Esophagus mucosa (tissue), 1 donor: Measurements from ENCODE around the gene KLF15. TPM values are rescaled to one million over a fixed set of nuclear protein-coding genes. Genes with fewer than 3 reads are reported as not detected.

ENCODE experiments used
- ATAC-seq: fragments of 200-7000 bp; cut with Tn5 transposase; one replicate; pipeline ENCODE4 v1.9.1; 2020
- total RNA-seq: library from RNA; stranded (reverse); gene quantifications from one replicate; pipeline ENCODE4 v1.2.4, GENCODE V29; 2023
- donor health status: DM: yes; HTN: yes; CAD: no.

Gene KLF15
- total RNA-seq, 1 donor from 2014 or later, result 0.60 TPM

DNA sequence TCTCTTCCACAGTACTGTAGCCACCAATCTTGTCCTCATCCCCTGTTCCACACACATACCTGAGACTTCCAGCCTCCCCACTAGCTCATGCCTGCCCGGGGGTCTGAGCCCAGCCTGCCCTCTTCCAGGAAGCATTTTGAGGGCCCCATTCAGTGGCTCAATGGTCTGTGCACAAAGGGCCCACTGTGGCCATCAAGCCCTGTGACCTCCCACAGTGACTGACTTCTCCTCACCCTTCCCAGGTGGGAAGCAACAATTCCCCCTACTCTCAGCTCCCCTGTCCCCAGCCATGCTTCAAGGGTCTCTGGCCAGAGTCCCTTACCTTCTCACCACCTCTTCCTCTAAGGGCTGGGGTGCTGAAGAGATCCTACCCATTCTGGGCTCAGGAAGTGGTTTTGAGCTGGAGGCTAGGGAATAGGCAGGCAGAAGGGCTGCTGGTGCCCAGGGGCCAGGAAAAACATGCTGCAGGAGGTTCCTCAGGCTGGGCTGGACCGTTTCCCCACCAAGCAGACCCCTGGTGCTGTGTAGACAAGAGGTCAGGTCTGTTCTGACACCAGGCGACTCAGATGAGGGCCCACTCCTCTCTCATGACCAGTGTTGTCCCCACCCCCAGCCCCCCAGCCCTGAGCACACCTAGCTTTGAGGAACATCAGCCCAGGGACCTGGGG lies 3.0 kb upstream of the KLF15 start:
- no peak for ATAC-seq

GRCh38 chr3:126358816-126359181 lies 1.6 kb upstream of the KLF15 start:
- ATAC-seq, result no peak

DNA sequence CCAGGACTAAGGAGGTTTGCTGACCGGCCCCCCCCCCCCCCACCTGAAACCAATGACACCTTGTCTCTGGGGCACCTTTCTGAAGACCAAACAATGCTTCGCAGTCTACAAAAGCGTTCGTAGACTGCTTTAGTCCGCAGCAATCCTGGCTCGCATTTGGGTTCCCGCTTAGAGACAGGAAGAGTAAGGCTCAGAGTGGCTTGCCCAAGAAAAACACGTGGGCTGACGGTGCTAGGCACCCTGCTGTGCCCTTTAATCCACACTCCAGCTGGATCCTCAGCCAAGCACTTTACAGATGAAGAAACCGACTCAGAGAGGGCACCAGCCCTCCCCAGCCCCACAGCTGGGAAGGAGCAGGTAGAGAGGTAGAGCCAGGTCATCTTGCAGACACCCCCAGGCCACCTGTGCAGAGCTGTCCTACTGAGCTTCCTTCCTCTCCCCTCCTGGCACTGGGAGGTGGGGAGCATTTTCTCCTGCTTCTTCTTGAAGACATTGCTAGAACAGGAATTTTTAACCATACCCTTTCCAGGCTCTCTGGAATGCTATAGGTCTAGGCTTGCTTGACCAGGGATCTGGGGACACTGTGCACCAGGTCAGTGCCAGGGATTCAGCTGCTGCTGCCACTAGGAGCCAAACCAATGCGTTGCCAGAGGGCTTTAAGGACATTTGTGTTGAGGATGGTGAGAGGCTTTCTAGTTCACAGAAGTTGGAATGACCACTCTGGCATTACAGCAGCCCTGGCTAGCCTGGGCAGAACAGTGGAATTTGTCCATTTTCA lies 1.0 kb upstream of the KLF15 start:
- ATAC-seq, result no peak

- ATAC-seq, result no peak
Observed at GRCh38 chr3:126356373-126357264, 589 bp downstream of the KLF15 start.

DNA sequence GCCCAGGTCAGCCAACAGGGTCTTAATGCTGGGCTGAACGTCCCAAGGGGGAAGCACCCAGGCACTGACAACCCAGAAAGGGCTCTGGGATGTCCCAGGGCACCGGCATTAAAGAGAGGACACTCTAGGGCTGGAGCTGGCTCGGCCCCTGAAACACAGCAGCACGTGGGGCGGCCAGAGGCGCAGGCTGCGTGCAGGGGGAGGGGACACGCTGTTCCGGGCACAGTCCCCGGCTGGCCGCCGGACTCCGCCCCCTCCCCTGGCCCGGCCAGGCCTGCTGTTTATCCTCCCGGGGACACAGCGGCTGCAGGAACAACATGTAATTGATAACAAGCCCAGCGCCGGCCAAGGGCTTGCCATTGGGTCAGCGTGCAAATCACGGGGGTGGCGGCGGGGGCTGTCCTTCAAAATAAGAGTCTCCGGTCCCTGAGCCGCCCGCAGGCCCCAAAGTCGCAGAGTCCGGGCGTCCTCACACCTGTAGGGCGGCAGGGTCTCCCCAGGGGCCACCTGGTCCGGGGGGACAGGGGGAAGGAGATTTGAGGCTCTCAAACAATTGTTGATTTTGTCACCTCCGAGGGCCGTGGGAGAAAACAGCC lies 1.3 kb downstream of the KLF15 start:
- peak; percentile 49 for ATAC-seq

GRCh38 chr3:126355251-126355650 lies 2.0 kb downstream of the KLF15 start:
- no peak for ATAC-seq

DNA sequence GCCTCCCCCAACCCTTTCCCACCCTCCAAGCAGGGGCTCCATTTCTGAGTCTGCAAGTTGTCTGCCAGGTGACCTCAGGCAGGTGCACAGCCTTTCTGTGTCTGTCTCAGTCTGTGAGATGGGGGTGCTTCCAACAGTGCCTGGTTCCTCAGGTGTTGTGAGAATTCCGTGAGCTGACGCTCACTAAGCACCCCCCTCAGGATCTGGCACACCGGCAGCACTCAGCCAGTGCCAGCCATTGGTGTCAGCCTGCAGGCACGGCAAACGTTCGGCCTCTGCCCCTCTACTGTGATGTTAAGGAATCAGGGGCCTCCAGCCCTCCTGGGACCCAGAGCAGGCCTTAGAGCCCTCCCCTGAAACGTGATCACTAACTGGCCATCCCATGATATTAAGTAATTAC lies 2.4 kb downstream of the KLF15 start:
- ATAC-seq, result no peak

DNA sequence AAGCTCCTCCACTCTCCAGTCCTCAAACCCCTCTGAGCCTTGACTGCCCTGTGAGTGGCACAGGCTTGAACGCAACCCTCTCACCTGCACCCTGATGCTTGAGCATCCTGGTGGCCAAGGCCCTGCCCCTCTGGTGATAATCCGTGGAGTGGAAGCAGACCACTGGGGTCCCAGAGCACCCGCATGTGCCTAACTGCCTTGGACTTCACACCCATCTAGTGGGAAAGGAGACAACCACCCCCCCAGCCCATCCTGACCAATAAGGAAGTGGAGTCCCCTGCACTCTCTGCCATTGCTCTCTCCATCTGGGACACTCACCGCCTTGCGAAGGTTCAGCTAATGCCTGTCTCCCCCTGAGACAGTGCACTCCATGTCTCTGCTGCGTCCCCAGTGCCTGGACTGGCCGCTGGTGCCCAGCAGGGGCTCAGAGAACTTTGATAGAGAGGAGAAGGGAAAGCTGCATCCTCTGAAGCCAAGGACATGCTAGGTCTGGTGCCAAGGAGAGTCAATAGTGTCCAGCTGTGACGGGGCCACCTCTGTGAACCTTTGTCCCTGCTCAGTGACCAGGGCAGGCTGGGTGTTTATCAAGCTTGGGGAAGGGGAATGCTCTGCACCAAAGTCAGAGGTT lies 3.4 kb downstream of the KLF15 start:
- no peak for ATAC-seq

- no peak for ATAC-seq
Observed at GRCh38 chr3:126352476-126353454, 4.4 kb downstream of the KLF15 start.

DNA sequence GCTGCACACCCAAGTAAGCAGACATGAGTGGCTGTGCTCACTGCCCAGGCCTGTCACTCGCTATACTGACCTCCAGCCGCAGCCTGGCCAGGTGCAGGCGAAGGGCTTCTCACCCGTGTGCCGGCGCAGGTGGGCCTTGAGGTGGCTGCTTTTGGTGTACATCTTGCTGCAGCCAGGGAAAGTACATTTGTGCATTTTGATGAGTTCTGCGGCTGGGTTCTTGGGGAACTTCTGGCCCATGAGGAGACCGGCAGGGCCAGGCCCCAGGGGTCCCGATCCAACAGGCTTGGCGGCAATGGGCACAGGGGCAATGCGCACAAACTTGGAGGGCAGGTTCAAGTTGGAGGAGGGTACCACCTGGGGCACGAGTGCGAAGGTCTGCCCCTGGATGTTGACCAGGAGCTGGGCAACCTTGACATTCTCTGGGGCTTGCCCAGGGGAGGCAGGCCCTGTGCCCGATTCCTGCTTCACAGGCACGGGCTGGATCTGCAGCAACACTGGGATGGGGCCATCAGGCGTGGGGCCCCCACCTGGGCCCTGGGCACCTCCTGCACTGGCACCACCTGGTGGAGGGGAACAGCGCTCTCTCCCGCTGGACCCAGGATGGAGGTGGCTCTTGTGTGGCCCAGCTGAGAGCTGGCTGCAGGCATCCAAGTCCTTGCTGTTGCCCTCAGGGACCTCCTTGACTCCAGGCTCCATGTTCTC lies 5.3 kb downstream of the KLF15 start:
- ATAC-seq, result no peak

DNA sequence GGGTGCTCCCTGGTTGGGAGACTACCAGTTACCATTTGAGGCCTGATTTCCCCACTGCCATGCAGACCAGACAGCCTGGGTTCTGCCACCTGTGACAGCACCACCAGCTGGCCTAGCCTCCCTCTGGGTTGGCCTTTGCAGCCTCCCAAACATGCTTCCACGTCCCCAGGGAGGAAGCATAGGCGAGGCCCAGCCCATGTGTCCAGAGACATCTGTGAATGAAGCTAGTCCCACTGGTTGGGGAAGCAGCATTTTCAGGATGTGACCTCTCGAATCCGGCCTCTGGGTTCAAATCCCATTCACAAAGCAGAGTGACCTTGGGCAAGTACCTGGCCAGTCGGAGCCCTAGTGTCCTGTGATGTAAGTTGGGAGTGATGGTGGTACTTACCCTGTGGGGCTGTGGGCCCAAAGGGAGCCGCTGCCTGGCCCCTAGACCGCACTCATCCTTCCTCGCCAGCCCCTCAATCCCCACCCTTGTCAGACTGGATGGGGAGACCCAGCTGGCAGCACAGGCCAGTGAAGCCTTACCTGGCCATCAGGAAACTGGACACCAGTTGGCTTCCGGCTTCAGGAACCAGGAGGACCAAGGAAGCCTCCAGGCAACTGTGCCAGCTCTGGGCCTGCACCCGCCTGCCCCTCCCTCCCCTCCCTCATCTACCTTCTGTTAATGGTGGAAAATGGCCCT lies 6.0 kb downstream of the KLF15 start:
- no peak for ATAC-seq

DNA sequence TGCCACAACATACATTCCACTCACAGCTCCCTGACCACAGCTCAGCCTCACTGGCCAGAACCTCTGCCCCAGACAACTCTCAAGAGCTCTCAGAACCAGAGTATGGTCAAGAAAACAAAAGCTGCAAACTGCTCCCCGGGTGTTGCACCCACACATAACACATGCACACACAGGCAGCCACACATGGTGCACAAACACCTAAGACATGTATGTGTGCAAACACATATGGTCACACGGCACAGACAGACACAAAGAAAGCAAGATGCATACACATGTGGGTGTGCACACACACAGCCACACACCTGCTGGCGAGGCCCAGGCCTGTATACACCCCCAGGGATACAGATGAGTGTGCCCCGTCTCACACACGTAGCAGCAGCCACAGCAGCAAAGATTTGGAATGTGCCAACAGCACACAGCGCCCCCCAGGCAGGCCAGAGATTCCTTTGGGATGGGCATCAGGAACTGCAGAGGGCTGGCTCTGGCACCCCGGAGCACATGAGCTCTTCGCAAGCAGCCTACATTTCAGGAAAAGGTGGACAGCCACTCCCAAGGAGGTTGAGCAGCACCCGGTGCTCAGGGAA lies 6.6 kb downstream of the KLF15 start:
- no peak for ATAC-seq

DNA sequence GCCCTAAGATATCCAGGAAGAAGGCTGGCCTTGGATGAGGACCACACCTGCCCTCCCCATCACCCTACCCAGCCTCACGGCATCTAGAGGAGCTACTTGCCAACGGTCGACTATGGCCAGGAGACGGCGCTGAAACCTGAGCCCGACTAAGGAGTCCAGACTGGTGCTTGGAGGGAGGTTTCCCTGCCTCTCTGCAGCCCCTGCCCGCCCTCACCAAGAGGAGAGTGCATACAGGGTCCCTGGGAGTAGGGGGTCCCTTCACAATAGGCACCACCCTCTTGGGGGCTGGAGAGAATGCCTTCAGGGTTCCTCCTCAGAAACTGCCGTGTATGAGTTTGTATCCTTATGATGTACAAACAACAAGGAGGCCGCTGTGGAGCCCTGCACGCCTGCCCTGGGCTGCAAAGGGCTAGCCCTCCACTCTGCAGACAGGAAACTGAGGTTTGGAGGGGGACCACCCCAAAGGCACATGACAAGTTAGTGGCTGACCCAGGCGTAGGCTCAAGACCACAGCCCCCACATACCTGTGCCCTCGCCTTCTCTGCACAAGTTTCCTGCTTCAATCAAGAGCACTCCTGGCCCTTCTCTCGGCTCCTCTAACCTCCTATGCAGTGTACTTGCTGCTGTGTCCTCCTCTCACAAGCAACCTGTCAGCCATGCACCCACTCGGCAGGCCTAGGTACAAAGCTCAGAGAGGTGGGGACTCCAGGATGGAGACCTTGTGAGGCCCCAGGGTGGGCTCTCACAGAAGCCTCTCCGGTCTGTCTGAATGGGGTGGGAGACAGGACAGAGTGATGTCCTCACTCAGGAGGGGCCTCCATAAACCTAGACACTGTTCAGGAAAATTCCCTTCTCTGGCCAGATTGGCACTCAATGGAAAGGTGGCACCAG lies 7.4 kb downstream of the KLF15 start:
- no peak for ATAC-seq

GRCh38 chr3:126349071-126349470 lies 8.1 kb downstream of the KLF15 start:
- ATAC-seq, result no peak

GRCh38 chr3:126348308-126348920 lies 8.8 kb downstream of the KLF15 start:
- ATAC-seq, result no peak

GRCh38 chr3:126347543-126348161 lies 9.6 kb downstream of the KLF15 start:
- ATAC-seq, result no peak

DNA sequence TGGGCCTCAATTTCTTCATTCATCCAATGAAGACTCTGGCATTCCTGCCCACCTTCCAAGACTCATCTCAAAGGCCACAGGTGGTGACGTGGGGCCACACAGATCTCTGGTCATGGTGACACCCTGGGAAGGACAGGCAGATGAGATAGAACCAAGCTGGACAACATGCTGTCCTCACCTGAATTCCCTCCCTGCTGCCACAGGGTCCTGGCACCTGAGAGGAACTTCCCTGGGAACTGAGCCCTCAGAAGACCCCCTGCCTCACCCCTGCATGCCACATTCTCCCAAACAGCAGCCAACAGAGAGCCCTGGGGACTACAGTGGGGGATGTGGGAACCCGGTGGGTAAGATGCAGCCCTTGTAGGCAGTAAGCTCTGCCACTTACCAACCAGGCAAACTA lies 10.7 kb downstream of the KLF15 start:
- ATAC-seq, result no peak
